GM19395 (cell line): ENCODE results near the gene AQP5.

ENCODE experiments used
- ATAC-seq: cut with Tn5 transposase; IDR thresholded peaks from one replicate; pipeline ENCODE4 v1.9.1; 2021; ENCODE audit warnings: mild to moderate bottlenecking, moderate library complexity; ENCODE audit not compliant: unreplicated experiment

The AQP5 gene

DNA sequence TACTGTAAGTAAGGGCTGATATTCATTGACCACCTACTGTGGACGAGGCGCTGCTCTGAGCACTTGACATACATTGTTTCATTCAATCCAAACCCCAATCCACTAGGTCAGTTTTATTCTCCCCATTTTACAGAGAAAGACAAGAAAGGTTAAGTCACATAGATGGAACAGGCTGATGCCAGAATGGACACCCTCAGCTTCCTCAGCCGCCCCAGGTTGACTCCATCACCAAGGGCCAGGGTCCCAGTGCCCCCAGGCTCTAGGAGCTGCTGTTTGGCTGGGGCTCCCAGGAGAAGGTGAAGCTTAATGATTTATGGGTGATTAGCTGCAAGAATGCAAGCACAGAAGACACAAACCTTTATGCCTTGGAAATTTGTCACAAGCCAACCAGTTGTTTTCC, 11.8 kb upstream of the AQP5 start:
- ATAC-seq = no peak

DNA sequence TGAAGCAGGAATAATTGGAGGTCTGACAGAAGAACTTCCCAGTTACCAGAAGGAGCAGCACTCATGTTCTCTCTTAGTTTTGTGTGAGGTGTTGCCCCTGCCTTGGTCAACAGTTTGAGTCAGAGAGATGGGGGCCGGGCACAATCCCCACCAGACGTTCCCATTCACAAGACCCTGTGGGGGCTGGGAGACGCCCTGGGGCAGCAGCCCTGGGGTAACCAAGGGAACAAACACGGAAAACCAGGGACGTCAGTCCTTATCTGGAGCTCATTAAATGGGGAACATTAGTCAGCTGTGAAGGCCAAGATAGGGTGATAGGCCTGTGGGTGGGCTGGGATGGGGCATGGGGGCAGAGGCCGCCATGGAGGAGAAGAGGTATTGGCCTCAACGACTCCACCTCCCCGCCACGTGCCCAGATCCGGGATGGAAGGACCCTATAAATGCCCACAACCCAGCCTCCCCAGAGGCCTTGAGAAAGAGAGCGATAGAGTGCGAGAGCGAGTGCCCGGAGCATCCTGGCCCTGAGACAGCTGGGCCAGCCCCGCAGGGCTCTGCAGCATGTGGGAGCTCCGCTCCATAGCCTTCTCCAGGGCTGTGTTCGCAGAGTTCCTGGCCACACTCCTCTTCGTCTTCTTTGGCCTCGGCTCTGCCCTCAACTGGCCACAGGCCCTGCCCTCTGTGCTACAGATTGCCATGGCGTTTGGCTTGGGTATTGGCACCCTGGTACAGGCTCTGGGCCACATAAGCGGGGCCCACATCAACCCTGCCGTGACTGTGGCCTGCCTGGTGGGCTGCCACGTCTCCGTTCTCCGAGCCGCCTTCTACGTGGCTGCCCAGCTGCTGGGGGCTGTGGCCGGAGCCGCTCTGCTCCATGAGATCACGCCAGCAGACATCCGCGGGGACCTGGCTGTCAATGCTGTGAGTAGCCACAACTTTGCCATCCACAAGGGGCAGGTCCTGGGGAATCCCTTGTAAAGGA, 11.1 kb upstream of the AQP5 start, which contains the start of gene AQP2:
Gene AQP2 (plus strand): TSS at position 465 of the 979 bp plus-strand sequence. CDS start 94 bp downstream, at position 559.
- no peak for ATAC-seq

DNA sequence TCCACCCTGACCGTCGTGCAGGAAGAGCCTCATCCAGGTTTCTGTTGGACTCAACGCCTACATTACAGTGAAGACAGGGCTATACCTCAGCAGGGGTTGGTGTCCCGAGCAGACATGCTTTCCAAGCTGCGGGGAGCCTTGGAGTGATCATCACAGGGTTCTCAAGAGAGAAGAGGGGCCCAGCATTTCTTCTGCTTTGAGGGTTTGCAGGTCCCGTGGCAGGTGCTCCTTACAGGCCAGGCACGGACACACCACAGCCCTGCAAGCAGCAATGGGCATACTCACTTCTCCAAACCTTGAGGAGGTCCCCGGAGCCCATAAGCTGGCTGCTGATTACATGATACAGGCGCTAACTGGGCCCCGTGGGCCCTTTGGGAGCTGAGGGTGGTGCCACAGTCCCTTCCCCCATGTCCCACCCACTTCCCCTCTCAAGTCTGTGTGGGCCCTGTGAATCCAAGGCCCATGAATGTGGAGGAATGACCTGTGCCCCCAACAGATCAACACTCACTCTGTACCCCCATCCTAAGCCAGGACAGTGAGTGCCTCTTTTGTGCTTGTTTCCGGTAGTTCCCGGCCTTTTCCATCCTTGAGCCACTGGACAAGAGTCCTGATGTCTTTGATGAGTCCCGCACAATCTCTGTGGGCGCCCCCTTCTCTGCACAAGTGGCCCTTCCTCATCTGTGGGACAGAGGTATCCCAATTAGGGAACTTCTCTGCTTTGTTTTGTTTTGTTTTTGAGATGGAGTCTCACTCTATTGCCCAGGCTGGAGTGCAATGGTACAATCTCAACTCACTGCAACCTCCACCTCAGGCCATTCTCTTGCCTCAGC, 10.0 kb upstream of the AQP5 start:
- ATAC-seq = no peak

DNA sequence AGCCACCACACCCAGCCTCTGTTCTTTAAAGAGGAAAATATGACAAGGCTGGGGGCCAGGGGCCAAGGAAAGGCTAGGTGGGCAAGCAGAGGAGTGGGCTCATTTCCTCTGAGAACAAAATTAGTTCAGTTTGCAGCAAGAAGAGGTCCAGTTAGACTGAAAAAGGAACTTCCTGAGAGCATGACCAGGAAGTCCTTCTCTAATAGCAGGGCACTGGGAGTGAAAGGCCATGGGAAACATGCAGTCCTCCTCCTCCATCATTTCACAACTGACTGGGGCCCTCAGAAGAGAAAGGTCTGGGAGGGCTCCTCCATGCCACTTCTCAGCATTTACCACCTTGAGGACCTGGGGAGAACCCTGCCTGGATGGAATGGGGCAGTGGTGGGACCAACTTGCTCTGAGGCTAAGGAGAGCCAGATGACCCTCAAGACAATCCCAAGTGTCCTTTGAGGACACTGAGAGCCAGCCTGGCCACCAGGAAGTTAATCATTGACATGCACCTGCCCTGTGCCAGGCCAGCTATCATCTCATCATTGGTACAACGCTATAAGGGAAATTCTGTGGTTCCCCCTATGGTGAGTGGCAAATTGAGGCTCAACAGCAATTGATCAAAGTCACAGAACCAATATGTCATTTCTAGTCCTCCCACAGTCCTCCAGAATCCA, 9.1 kb upstream of the AQP5 start:
- no peak for ATAC-seq

DNA sequence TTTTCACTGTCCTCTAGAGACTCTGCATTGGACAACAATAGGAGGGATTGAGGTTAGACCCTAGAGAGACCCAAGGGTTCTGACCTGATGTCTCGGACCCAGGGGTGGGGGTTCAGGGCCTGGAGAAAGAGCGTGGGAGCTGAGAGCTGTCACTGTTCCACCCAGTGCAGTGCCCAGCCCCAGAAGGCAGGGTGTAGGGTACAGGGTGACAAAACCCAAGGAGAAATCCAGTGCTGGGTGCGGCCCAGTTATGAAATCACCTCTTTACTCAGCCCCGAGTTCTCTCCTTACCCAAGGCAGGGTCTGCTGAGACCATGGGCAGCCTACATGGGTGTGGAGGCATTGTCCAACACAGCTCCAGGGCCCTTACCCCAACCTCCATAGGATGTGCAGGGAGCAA, 8.5 kb upstream of the AQP5 start:
- no peak for ATAC-seq

DNA sequence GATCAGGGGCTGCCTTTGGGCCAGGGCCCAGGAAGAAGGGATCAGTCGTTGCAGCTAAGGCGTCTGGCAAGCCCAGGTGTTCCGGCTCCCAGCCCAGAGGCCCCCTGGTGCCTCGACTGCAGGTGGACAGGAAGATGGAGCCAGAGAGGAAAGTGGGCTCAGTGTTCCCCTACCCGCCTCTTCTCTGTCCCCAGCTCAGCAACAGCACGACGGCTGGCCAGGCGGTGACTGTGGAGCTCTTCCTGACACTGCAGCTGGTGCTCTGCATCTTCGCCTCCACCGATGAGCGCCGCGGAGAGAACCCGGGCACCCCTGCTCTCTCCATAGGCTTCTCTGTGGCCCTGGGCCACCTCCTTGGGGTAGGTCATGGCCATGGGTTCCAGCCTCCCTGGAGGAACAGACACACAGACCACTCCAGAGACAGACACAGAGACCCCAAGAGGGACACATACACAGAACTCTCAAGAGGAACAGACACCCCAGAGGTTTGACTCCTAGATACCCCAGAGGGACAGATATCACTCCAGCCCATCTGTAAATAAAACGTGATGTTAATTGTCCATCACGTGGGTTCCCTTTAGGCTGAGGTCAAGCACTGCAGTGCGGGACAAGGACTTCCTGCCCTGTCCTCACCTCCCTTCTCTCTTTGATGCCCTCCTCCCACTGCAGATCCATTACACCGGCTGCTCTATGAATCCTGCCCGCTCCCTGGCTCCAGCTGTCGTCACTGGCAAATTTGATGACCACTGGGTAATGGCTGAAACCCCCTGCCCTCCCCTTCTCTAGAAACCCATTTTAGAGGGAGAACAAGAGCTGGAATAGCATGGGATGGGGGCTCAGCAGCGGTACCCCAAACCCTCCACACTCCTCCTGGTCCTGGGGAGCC, 7.5 kb upstream of the AQP5 start:
- ATAC-seq = no peak

DNA sequence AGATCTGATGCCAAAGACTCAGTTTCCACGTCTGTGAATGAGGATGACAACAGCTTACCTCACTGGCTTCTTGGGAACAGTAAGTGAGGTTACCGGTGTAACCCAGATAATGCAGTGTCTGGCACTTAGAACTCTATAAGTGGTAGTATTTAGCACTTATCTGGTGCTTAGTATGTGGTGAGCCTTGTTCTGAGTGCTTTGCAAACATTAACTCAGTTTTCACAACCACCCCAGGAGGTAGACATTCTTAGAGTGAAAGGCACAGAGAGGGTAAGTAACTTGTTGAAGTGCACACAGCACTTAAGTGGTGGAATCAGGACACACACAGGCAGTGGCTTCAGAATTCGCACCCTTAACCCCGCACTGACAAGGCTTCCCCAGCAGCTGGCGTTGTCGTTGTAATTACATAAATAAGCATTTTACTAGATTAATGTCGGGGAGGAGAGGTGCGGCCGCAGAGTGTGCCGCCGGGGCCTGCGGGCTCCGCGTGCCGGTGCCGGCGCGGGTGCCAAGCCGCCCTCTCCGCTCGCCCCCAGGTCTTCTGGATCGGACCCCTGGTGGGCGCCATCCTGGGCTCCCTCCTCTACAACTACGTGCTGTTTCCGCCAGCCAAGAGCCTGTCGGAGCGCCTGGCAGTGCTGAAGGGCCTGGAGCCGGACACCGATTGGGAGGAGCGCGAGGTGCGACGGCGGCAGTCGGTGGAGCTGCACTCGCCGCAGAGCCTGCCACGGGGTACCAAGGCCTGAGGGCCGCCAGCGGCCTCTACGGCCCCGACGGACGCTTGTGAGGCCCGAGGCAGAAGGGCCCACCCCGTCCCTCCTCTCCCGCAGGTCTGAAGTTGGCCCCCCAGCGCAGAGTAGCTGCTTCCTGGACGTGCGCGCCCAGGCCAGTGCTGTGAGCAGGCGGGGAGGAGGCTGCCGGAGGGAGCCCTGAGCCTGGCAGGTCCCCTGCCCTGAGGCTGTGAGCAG, 6.5 kb upstream of the AQP5 start:
- no peak for ATAC-seq

DNA sequence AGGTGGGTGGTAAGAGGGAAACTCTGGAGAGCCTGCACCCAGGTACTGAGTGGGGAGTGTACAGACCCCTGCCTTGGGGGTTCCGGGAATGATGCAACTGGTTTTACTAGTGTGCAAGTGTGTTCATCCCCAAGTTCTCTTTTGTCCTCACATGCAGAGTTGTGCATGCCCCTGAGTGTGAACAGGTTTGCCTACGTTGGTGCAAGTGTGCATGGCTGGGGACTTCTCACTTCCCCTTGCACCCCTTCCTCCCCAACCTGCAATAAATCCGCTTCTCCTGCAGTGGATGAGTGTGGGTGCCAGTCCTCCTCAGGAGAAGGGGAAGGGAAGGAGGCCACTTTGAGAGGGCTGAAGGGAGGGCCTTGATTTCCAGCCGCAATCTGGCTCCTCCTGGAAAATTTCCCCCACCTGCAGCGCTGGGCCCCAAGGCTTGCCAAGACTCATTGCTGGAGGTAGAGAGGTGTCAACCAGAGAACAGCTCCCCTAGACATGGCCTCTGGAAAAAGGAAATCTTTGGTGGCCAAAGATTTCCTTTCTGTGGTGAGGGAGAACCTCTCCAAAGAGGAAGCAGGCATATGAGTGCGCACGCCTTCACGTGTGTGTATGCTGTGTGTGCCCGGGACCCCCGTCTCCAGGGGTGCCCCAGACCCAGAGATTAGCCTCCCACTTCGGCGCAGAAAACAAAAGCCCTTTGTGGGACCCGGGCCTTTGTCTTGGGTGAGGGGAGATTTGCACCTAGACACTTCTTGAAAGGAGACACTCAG, 5.6 kb upstream of the AQP5 start:
- no peak for ATAC-seq

DNA sequence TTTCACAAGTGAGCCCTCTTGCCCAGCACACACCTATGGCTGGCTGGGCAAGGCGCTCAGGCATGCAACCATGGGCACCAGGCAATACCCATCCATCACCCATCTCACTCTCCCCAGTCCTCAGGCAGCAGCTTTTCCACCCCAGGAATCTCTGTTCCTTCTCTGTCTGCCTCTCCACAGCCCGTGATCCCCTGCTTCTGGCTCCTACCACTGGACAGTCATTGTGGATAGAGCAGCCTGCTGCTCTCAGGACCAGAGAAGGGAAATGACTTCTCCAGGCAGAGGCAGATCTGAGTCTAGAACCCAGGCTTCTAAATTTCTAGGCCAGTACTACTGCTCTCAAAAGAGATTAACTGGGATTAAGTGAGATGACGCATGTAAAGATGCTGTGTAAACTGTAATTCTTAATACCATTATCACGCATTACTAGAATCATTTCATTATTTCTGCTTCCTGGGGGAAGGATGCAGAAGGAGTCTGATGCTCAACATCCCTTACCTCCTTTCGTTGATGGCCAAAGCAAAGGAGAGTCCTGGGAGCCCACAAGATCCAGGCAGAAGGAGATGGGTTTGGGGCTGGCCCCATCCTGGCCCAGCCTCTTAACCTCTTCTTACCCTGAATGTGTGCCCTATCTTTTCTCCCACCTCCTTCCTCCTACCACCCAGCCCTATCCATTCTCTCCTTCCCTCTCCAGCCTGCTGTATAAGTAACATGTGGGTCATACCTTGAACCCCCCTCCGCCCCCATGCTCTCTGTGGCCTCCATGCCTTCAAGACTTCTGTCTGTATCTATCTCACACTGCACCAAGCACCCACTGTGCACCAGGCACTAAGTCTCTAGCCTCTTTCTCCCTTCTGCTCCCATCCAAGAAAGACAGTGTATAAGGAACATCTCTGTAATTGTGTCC, 4.8 kb upstream of the AQP5 start:
- ATAC-seq = no peak

DNA sequence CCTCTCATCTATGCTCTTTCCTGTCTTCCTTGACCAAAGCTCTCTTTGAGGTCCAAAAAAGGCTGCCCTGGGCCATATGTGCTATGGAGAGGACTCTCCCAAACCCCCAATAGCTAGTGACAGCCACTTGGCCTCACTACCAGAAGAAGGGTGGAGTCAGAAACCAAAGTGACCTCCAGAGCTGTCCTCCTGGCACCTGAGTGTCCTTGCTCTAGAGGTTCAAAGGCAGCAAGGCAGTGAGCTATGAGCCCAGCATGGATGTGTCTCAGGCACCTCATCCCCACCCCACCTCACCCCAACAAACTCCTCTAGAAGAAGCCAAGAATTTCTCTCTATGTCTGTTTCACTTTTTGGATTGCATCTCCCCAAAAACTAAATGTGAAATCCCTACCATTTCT, 4.1 kb upstream of the AQP5 start:
- no peak for ATAC-seq

DNA sequence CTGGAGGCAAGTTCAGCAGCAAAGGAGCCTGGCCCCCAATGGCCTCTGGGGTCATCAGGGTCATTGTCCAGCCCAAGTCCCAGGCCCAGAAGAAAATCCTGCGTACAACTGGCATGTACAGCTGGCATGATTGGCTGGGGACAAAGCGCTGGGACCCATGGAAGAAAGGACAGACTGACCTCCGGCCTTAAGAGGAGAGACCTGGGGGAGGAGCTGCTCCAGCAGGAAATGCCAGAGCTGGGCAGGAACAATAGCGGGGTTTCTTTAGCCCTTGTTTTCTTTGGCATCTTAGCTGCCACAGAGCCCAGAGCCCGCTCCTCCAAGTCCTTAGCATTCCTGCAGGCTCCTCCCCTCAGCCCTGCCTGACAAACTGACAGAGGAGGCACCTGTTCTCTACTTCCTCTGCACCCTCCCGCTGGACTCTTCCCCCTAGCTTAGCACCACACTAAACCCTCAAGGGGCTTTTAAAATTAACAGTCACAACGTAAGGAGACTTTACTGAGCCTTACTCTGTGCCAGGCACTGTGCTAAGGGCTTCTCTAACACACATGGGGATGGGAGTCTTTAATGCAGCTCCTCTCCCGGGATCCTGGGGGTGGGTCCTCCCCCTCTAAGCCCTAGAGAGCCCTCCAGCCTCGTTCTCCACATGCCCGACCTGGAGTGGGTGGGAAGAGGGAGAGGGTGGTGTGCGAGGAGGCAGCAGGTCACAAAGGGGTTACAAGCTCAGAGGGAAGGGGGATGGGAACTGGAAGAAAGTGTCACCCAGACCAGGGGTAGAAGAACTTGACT, 1.8 kb upstream of the AQP5 start:
- ATAC-seq = no peak

DNA sequence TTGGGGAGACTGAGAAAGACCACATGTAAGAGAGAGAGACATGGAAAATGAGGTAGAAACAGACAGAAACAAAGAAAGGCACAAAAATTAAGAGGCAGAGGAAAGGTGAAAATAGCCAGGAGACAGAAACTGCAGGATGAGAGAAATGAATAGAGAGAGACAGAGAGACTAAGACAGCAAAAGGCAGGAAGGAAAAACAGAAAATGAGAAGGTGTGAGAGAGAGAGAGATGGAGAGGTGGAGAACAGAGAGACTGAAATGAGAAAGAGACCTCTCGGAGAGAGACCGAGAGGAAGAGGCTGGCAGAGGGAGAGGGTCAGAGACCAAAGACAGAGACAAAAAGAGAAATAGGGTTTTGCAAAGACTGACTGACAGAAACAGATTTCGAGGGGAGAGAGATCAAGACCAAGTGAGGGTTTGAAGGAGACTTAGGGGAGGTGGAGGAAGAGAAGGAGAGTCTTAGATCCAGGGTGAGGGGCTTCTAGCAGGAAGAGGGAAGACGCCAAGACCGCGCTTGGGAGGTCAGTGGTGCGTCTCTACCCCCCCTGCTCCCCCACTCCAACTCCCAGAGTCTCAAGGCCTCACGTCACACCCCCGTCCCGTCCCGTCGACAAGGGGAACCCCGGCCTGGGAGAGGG, 1.1 kb upstream of the AQP5 start:
- no peak for ATAC-seq

DNA sequence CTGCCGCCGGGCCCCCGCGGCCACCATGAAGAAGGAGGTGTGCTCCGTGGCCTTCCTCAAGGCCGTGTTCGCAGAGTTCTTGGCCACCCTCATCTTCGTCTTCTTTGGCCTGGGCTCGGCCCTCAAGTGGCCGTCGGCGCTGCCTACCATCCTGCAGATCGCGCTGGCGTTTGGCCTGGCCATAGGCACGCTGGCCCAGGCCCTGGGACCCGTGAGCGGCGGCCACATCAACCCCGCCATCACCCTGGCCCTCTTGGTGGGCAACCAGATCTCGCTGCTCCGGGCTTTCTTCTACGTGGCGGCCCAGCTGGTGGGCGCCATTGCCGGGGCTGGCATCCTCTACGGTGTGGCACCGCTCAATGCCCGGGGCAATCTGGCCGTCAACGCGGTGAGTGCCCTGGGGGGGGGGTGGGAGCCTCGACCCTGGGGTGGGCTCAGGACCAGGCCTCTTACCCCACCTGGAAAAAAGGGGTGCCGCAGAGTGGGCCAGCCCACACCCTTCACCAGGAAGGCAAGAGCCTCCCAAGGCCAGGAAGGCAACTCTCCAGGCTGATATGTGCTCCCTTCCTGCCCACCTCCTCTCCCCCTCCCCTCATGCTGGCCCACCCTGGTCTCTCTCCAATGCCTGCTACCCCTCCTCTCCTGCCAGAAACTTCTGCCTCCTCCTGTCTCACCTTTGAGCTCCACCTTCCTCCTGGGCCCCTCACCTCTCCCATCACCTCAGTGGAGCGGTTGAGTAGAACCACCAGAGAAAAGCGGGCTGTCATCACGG, 507 bp downstream of the AQP5 start:
- ATAC-seq = no peak

DNA sequence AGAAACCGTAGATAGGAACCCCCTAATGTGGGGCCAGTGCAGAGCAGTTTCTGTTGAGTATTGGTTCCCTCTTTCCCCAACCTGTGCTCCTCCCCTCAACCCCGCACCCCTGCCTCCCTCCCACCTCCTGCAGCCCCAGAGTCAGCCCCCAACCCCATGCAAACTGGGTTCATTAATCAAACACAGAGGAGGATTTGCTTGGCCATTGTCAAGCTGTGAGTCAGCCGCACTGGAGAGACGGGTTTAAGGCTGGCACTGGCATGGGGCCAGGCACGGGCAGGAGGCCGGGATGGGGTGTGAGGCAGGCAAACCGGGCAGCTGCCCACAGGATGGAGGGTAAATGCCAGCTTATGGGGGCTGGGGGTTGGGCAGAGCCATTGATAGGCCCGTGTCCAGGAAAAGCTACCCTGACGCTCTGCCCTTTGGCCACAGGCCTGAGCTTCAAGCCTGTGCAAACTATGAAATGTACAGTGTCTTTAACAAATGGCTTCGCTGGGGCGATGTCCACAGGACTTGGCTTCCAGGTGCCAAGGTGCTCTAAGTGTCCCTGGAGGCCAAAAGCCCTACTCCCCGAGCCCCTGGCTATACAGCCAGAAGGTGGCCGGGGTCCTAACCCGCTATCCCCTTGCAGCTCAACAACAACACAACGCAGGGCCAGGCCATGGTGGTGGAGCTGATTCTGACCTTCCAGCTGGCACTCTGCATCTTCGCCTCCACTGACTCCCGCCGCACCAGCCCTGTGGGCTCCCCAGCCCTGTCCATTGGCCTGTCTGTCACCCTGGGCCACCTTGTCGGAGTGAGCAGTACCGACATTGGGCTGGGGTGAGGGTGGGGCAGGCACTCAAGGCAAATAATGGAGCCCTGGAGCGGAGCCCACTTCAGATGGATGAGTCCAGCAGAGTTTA, 1.4 kb downstream of the AQP5 start:
- no peak for ATAC-seq
